PFSK-1 (cell line): ENCODE results near the gene SELENOO.

Experiments used
- POLR2AphosphoS5 ChIP-seq: IDR thresholded peaks from 2 replicates; pipeline ENCODE4 v1.6.1; 2012; ENCODE audit warnings: low read depth, mild to moderate bottlenecking, control low read depth, low read length, moderate library complexity
- TAF1 ChIP-seq: IDR thresholded peaks from 2 replicates; pipeline ENCODE4 v1.6.1; 2012; ENCODE audit warnings: low read length, control low read depth, borderline replicate concordance; ENCODE audit not compliant: insufficient read depth

GRCh38 chr22:50199829-50200460 lies 866 bp upstream of the SELENOO start:
- TF ChIP-seq POLR2AphosphoS5 (peak; percentile 24; the same call in 1 of the 2 replicates), TAF1 (no peak)
